RWPE2 (cell line): ENCODE data around the gene KRT13.

Experiments
- ATAC-seq: fragments of 200-7000 bp; cut with Tn5 transposase; 3 replicates; pipeline ENCODE4 v1.9.1; 2021; ENCODE audit warnings: low read depth
- DNase-seq: peaks from one replicate; pipeline ENCODE4 v3.0.0-alpha.2; 2020; ENCODE audit warnings: low spot score
- H3K27ac ChIP-seq: fragments of 450-650 bp; 2 replicates; pipeline ENCODE4 v1.5.1; 2017; ENCODE audit warnings: mild to moderate bottlenecking; ENCODE audit not compliant: poor library complexity, severe bottlenecking
- H3K27me3 ChIP-seq: fragments of 250-450 bp; sonication (Bioruptor Pico); 2 replicates; pipeline ENCODE4 v1.5.1; 2021; ENCODE audit warnings: mild to moderate bottlenecking, moderate library complexity; ENCODE audit not compliant: insufficient read depth, poor library complexity, severe bottlenecking
- H3K36me3 ChIP-seq: fragments of 250-450 bp; sonication (Bioruptor Pico); 2 replicates; pipeline ENCODE4 v1.5.1; 2020; ENCODE audit warnings: low read depth, mild to moderate bottlenecking, moderate library complexity
- H3K4me1 ChIP-seq: fragments of 250-450 bp; sonication (Bioruptor Pico); 2 replicates; pipeline ENCODE4 v1.5.1; 2021; ENCODE audit warnings: mild to moderate bottlenecking, moderate library complexity; ENCODE audit not compliant: insufficient read depth, poor library complexity, severe bottlenecking
- H3K4me3 ChIP-seq: fragments of 250-450 bp; sonication (Bioruptor Pico); 2 replicates; pipeline ENCODE4 v1.5.1; 2021; ENCODE audit warnings: mild to moderate bottlenecking, moderate library complexity; ENCODE audit not compliant: severe bottlenecking
- H3K9me3 ChIP-seq: fragments of 250-450 bp; sonication (Bioruptor Pico); 2 replicates; pipeline ENCODE4 v1.5.1; 2021; ENCODE audit warnings: mild to moderate bottlenecking, moderate library complexity; ENCODE audit not compliant: severe bottlenecking
- TF ChIP-seq, protein P1 (sequence below): fragments of 450-650 bp; IDR thresholded peaks from one replicate; pipeline ENCODE4 v1.5.1; 2017; ENCODE audit warnings: mild to moderate bottlenecking, moderate library complexity; ENCODE audit not compliant: poor library complexity, severe bottlenecking

KRT13 gene

DNA sequence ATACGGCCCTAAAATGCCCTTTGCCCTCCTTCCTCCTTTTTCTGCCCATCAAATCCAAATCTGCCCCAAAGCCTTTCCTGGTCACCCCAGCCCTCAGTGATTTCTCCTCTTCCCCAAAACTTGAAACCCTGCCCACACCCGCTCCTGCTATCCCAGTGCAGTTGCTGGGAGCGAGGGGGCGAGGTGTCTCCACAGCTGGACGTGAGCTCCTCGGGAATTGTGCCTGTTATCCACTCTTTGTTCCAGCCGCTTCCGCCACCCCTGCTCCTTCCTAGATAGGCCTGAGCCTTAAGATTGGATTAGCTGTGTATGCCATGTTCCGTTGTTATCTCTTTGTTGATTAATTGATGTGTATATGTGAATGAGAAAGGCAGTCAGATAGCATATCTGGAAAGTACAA lies 21.9 kb downstream of the KRT13 start:
- TF ChIP-seq, protein P1, sequence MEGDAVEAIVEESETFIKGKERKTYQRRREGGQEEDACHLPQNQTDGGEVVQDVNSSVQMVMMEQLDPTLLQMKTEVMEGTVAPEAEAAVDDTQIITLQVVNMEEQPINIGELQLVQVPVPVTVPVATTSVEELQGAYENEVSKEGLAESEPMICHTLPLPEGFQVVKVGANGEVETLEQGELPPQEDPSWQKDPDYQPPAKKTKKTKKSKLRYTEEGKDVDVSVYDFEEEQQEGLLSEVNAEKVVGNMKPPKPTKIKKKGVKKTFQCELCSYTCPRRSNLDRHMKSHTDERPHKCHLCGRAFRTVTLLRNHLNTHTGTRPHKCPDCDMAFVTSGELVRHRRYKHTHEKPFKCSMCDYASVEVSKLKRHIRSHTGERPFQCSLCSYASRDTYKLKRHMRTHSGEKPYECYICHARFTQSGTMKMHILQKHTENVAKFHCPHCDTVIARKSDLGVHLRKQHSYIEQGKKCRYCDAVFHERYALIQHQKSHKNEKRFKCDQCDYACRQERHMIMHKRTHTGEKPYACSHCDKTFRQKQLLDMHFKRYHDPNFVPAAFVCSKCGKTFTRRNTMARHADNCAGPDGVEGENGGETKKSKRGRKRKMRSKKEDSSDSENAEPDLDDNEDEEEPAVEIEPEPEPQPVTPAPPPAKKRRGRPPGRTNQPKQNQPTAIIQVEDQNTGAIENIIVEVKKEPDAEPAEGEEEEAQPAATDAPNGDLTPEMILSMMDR: no peak
- Histone ChIP-seq H3K36me3 (no peaks in the 10 kb centered on the region), H3K9me3 (no peaks in the 10 kb centered on the region), H3K27ac (no peak overlapping the region), H3K27me3 (no peaks in the 10 kb centered on the region), H3K4me3 (no peak overlapping the region), H3K4me1 (no peaks in the 10 kb centered on the region)
- DNase-seq: no peak
- no peak for ATAC-seq

DNA sequence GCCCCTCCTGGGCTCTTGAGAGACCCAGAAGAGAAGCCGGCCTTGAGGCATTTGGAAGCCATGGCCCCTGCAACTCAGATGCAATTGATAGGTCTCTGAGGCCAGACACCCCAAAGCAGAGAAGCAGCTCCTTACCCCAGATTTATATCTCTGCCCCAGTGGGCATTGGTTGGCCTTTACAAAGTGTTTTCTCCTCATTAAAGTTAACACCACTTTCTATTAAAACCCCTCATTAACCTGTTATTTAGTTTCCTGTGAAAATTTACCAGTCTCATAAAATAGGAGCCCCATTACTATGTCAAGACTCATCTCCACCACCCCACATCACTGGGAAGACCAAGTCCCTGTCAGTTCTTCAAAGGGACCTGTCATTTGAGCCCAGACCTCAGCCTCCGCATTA lies 24.4 kb downstream of the KRT13 start, which contains the start of gene KRT35:
KRT35 (minus strand) TSS at position 116 of the 400 bp plus-strand sequence; CDS start at position 62, 54 bp downstream.
- no peaks in the 10 kb centered on the region for H3K4me1 ChIP-seq
- TF ChIP-seq, protein P1: no peak
- no peak within 1 kb of the TSS for H3K4me3 ChIP-seq
- H3K27ac ChIP-seq: no peak within 1 kb of the TSS
- DNase-seq (no peak), ATAC-seq (no peak)
- H3K9me3 ChIP-seq: no peaks in the 10 kb centered on the region
- H3K36me3 ChIP-seq: no peaks in the 10 kb centered on the region
- no peaks in the 10 kb centered on the region for H3K27me3 ChIP-seq

DNA sequence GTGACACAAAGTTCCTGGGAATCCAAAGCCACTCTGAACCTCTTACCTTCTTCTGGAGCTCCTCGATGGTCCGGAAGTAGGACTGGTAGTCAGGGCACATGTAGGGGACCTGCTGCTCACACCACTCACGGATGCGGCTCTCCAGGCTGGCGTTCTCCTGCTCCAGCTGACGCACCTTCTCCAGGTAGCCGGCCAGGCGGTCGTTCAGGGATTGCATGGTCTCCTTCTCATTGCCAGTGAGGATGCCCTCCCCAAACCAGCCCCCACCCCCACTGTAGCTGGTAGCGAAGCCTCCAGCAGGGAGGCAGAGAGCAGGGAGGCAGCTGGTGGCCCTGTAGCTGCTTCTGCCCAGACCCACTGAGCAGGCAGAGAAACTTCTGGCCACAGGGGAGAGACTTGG lies 24.8 kb downstream of the KRT13 start:
- ATAC-seq: no peak
- no peak overlapping the region for H3K27ac ChIP-seq
- DNase-seq: no peak
- no peak overlapping the region for H3K4me3 ChIP-seq
- no peaks in the 10 kb centered on the region for H3K9me3 ChIP-seq
- H3K36me3 ChIP-seq: no peaks in the 10 kb centered on the region
- TF ChIP-seq, protein P1: no peak
- no peaks in the 10 kb centered on the region for H3K4me1 ChIP-seq
- no peaks in the 10 kb centered on the region for H3K27me3 ChIP-seq

DNA sequence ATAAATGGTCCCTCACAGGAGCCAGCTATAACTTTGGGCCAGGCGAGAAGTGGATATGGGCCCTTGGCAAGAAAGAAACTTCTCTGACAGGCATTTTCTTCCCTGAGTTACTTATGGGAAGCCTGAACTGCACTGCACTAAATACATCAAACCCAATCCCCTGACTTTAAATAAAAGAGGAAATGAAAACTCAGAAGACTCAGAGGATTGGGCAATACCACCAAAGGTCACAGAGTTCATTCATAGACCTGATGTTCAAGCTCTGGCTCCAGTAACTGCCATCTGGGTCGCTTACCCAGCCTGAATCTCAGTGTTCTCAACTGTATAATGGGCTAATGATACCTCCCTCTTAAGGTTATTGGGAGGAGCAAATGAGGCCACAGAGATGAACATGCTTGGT lies 25.3 kb downstream of the KRT13 start:
- no peak overlapping the region for H3K27ac ChIP-seq
- TF ChIP-seq, protein P1: no peak

DNA sequence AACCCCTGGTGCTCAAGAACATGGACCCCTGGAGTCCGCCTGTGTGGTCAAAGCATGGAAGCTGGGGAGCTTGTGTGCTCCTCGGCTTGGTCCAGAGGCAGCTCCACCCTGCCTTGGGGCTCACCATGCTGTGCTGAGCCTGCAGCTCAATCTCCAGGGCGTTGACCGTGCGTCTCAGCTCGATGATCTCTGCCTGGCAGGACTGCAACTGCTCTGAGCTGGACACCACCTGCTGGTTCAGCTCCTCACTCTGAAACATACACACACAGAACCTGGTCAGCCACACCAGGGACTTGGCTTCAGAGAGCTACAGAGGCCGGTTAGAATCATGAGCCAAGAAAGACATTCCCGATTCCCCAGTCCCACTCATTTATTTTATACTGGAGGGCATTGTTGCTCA lies 27.2 kb downstream of the KRT13 start:
- no peaks in the 10 kb centered on the region for H3K27me3 ChIP-seq
- ATAC-seq: no peak

More for the DNA sequence above, 25.3 kb downstream of the KRT13 start:
- no peak for ATAC-seq
- Histone ChIP-seq H3K9me3 (no peaks in the 10 kb centered on the region), H3K27me3 (no peaks in the 10 kb centered on the region), H3K4me3 (no peak overlapping the region), H3K36me3 (no peaks in the 10 kb centered on the region), H3K4me1 (no peaks in the 10 kb centered on the region)
- DNase-seq: no peak

More for the DNA sequence above, 27.2 kb downstream of the KRT13 start:
- no peak for DNase-seq
- TF ChIP-seq, protein P1: no peak
- no peaks in the 10 kb centered on the region for H3K9me3 ChIP-seq
- no peaks in the 10 kb centered on the region for H3K36me3 ChIP-seq
- H3K4me1 ChIP-seq: no peaks in the 10 kb centered on the region
- no peak overlapping the region for H3K27ac ChIP-seq
- no peak overlapping the region for H3K4me3 ChIP-seq
